GM18867 (cell line): ENCODE measurements around the gene GPR78.

Source experiments
- ATAC-seq: cut with Tn5 transposase; IDR thresholded peaks from one replicate; pipeline ENCODE4 v1.9.1; 2021; ENCODE audit warnings: mild to moderate bottlenecking, moderate library complexity; ENCODE audit not compliant: unreplicated experiment

Gene GPR78

GRCh38 chr4:8545439-8545765 lies 34.8 kb upstream of the GPR78 start:
- no peak for ATAC-seq

- no peak for ATAC-seq
These were observed 33.5 kb upstream of the GPR78 start for GRCh38 chr4:8546766-8547107.

- ATAC-seq = no peak
These were observed 32.9 kb upstream of the GPR78 start for GRCh38 chr4:8547108-8547911.

- no peak for ATAC-seq
These were observed 32.1 kb upstream of the GPR78 start for GRCh38 chr4:8547912-8548730.

GRCh38 chr4:8548731-8549351 lies 31.4 kb upstream of the GPR78 start:
- no peak for ATAC-seq

GRCh38 chr4:8549352-8549931 lies 30.8 kb upstream of the GPR78 start:
- ATAC-seq = no peak

GRCh38 chr4:8550691-8551090 lies 29.5 kb upstream of the GPR78 start:
- ATAC-seq = no peak

- ATAC-seq = no peak
These were observed 28.2 kb upstream of the GPR78 start for GRCh38 chr4:8552024-8552423.

- ATAC-seq = no peak
These were observed 27.5 kb upstream of the GPR78 start for GRCh38 chr4:8552581-8553205.

GRCh38 chr4:8553216-8553615 lies 27.0 kb upstream of the GPR78 start:
- no peak for ATAC-seq

GRCh38 chr4:8553991-8554405 lies 26.2 kb upstream of the GPR78 start:
- no peak for ATAC-seq

- no peak for ATAC-seq
These were observed 25.6 kb upstream of the GPR78 start for GRCh38 chr4:8554555-8555100.

GRCh38 chr4:8555716-8556115 lies 24.5 kb upstream of the GPR78 start:
- ATAC-seq = no peak

- ATAC-seq = no peak
These were observed 23.6 kb upstream of the GPR78 start for GRCh38 chr4:8556341-8557150.

GRCh38 chr4:8557151-8558076 lies 22.8 kb upstream of the GPR78 start:
- no peak for ATAC-seq

GRCh38 chr4:8558080-8558960 lies 21.9 kb upstream of the GPR78 start:
- no peak for ATAC-seq

GRCh38 chr4:8559011-8559410 lies 21.2 kb upstream of the GPR78 start:
- ATAC-seq = no peak
